Activated naive CD4-positive, alpha-beta T cell treated with anti-CD3 and anti-CD28 coated beads for 36 hours (primary cell): ENCODE measurements around the gene CACNA2D3. TPM values are rescaled to one million over a fixed set of nuclear protein-coding genes. Genes with fewer than 3 reads are reported as not detected.

Source experiments
- CTCF ChIA-PET: fragments of 350-600 bp; sonication (Branson Sonifier 250); formaldehyde crosslinking; loops from one replicate; lab custom pipeline; 2021; ENCODE audit warnings: antibody characterized with exemption; lab: Charles Lee
- DNase-seq: peaks from one replicate; pipeline ENCODE4 v3.0.0-alpha.2; 2020
- H3K27ac Mint-ChIP-seq: one replicate; pipeline ENCODE4 v1.8.0; 2021; ENCODE audit warnings: mild to moderate bottlenecking, mixed read lengths
- H3K27me3 Mint-ChIP-seq: one replicate; pipeline ENCODE4 v1.8.0; 2021; ENCODE audit warnings: low read depth, mixed read lengths
- H3K36me3 Mint-ChIP-seq: one replicate; pipeline ENCODE4 v1.8.0; 2021; ENCODE audit warnings: low read depth, mixed read lengths
- H3K4me1 Mint-ChIP-seq: one replicate; pipeline ENCODE4 v1.8.0; 2021; ENCODE audit warnings: low read depth, mixed read lengths
- H3K4me3 Mint-ChIP-seq: one replicate; pipeline ENCODE4 v1.8.0; 2021; ENCODE audit warnings: mild to moderate bottlenecking, moderate library complexity, mixed read lengths
- H3K9me3 Mint-ChIP-seq: one replicate; pipeline ENCODE4 v1.8.0; 2021; ENCODE audit warnings: mixed read lengths
- intact Hi-C: fragments of 100-400 bp; cut with micrococcal nuclease; formaldehyde crosslinking; loops from one replicate; pipeline ENCODE4 v1.15.1; 2023
- total RNA-seq, 2 experiments: library from RNA; stranded (reverse); gene quantifications; one replicate each; pipeline ENCODE4 v1.2.3, GENCODE V29; 2021

CACNA2D3 gene
- total RNA-seq, 2 experiments from 2014 or later = not detected

DNA sequence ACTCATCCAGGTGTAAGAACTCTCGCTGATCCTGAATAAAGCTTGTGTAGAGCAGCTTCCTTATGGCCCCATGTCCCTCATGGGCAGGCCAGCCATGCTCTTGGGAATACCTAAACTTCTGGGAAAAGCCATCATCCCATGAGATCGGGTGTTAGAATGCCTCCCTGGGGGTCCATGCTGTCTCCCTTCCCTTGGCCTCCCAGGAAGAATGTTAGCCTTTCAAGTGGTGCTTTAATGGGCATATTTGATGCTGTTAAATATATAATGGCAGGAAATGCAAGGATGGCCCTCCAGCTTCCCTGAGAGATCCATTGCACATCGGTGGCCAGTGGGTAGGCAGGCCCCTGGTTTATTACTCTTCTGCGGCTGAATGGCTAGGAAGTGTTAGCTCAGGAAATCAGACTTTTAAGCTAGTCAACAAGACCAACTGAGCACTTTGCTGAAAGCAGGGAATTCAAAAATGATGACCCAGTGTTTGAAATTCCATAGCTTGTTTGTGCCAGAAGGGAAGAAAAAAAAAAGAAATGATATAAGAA lies 866.0 kb downstream of the CACNA2D3 start:
- no peak for DNase-seq
- H3K4me1 Mint-ChIP-seq = no peaks in the 10 kb centered on the region
- H3K27ac Mint-ChIP-seq = no peak overlapping the region
- peaks cover 2% of the 10 kb centered on the region for H3K9me3 Mint-ChIP-seq
- CTCF ChIA-PET = no interaction called here
- no peaks in the 10 kb centered on the region for H3K36me3 Mint-ChIP-seq
- no peak overlapping the region for H3K4me3 Mint-ChIP-seq
- H3K27me3 Mint-ChIP-seq = no peaks in the 10 kb centered on the region
- intact Hi-C loops = no loop called here

DNA sequence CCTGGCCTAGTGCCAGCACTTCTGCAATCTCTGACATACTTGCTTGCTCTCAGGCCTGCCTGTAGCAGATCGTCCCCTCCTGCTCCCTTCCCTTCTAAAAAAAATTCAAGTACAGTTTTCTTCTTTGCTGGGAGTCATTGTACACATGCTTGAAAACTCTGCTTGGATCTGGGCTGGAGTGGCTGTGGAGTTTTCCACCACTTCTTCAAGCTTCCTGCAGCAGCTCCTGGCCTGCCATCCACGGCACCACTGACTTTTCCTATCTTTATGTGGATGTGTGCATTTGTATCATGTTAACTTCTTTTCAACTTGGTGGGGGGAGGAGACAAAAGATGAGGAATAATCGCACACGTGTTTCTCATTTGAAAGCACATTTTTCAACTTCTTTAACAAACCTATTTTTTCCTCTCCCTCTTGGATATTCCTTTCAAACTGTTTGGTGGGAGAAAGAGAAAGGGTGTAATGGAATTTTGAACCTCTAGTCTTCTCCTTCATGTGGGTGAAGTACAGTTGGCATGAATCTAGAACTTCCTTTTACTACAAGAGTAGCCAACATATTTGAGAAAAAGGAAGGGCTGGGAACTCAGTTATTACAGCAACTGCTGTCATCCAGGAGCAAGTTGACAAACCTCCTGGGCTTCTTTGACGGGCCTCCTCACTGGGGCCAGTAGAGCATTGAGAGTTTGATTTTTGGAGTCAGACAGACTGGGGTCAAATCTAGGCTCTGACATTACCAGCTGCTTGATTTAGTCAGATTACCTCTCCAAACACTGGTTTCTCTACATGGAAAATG lies 866.7 kb downstream of the CACNA2D3 start:
- DNase-seq = no peak
- intact Hi-C loops = no loop called here

DNA sequence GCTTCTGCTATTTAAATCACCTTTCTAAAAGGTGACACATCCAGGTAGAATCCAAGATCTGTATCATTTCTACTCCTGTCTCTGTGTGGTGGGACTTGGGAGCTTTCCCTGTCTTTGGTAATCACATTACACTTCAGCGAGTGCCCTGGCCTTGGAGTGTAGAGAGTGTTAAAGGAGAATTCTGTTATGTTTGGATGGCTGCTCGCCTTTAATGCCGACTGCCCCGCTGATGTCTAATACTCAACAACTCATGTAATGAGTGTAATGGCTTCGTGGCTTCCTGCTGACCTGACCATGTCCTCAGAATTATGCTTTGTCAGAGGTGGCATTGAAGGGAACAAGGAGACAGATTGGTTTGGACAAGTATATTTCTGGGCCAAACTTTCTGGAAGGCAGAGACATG lies 871.8 kb downstream of the CACNA2D3 start:
- intact Hi-C loops = no loop called here
- peaks cover 3% of the 10 kb centered on the region for H3K9me3 Mint-ChIP-seq
- H3K4me1 Mint-ChIP-seq = no peaks in the 10 kb centered on the region
- no peak for DNase-seq
- no peaks in the 10 kb centered on the region for H3K36me3 Mint-ChIP-seq
- no peak overlapping the region for H3K4me3 Mint-ChIP-seq
- no peak overlapping the region for H3K27ac Mint-ChIP-seq
- CTCF ChIA-PET = no interaction called here
- H3K27me3 Mint-ChIP-seq = no peaks in the 10 kb centered on the region

More for the DNA sequence above, 866.7 kb downstream of the CACNA2D3 start:
- Mint-ChIP-seq H3K27me3 (no peaks in the 10 kb centered on the region), H3K4me3 (no peak overlapping the region), H3K4me1 (no peaks in the 10 kb centered on the region), H3K27ac (no peak overlapping the region), H3K9me3 (peaks cover 2% of the 10 kb centered on the region), H3K36me3 (no peaks in the 10 kb centered on the region)
- CTCF ChIA-PET = no interaction called here

DNA sequence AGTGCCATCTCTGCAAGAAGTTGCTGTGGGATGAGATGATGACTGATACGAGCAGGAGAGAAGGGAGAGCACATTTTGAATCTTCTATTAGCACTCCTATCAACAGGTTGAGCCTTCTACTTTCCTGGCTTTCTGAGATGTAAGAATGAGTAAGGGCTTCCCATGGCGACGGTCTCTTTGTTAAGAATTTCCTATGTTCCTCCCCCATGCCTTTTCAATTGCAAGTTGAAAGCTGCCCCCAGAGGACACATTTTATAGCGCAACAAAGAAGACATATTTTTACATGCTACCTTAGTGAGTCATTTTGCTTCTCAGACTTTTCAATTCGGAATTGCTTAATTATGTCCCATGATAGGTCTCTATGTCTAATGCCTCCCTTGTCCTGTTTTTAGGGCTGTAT lies 876.8 kb downstream of the CACNA2D3 start:
- no peaks in the 10 kb centered on the region for H3K27me3 Mint-ChIP-seq
- no peak overlapping the region for H3K27ac Mint-ChIP-seq
- no peaks in the 10 kb centered on the region for H3K36me3 Mint-ChIP-seq
- CTCF ChIA-PET = no interaction called here
- H3K9me3 Mint-ChIP-seq = peaks cover 3% of the 10 kb centered on the region
- no peak overlapping the region for H3K4me3 Mint-ChIP-seq
- no peak for DNase-seq
- no peaks in the 10 kb centered on the region for H3K4me1 Mint-ChIP-seq
- intact Hi-C loops = no loop called here

DNA sequence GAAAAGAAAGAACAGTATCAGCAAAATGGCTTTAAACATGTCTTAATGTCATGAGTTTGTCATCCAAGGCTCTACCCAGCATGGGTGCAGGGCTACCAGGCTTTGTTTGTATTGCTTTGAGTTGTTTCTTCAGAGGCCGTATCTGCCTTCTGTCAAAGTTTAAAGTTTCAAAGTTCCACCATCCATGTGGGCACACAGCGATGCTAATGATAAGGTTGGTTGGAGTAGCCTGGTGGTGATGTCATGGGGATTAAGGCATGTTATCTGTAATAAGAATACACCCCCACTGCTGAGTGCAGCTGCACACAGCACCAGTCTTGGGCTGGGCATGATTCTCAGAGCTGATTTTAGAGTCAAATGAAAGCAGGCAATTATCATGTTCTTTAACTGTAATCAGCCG lies 877.5 kb downstream of the CACNA2D3 start:
- H3K9me3 Mint-ChIP-seq = peaks cover 3% of the 10 kb centered on the region
- no peak overlapping the region for H3K4me3 Mint-ChIP-seq
- H3K36me3 Mint-ChIP-seq = no peaks in the 10 kb centered on the region
- no peak overlapping the region for H3K27ac Mint-ChIP-seq
- CTCF ChIA-PET = no interaction called here
- H3K27me3 Mint-ChIP-seq = no peaks in the 10 kb centered on the region
- intact Hi-C loops = no loop called here
- H3K4me1 Mint-ChIP-seq = no peaks in the 10 kb centered on the region
- no peak for DNase-seq

DNA sequence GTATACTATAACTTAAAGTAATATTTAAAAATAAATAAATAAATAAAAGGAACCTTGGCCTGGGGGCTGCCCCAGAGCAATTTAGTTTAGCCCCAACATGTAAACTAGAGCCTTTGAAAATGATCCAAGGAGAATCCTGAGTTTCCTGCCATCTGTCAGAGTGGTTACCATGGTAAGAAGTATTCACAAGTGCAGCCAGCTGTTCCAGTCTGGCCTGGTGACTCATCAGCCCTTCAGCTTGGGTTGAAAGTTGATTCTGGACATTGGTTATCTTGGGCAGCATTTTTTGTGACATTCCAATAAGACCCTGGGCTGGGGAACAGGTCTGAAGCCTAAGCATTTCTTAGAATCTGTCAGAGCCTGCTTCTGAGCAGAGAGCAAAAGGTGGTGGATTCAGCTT lies 878.2 kb downstream of the CACNA2D3 start:
- H3K27ac Mint-ChIP-seq = no peak overlapping the region
- H3K36me3 Mint-ChIP-seq = no peaks in the 10 kb centered on the region
- no peaks in the 10 kb centered on the region for H3K27me3 Mint-ChIP-seq
- H3K9me3 Mint-ChIP-seq = peaks cover 3% of the 10 kb centered on the region
- CTCF ChIA-PET = no interaction called here
- no peaks in the 10 kb centered on the region for H3K4me1 Mint-ChIP-seq
- no peak overlapping the region for H3K4me3 Mint-ChIP-seq
- intact Hi-C loops = no loop called here
- DNase-seq = no peak

DNA sequence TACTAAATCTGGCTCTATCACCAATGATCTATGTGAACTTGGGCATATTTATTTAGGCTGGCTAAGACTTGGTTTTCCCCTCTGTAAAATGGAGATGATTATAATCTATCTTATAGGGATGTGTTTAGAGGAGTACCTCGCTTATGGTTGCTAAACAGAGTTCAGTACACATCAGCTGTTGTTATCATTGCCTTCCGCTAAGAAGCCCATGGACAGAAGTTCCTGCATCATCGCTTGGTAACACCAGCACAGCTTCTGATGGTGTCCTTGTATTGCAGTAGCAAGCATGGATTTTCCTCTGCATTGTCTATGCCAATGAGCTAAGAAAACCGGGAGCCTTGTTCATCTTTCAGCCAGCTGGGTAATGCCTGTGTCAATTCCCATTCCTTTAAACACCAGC lies 878.6 kb downstream of the CACNA2D3 start:
- DNase-seq = no peak
- CTCF ChIA-PET = no interaction called here
- Mint-ChIP-seq H3K4me1 (no peaks in the 10 kb centered on the region), H3K36me3 (no peaks in the 10 kb centered on the region), H3K9me3 (no peaks in the 10 kb centered on the region), H3K27ac (no peak overlapping the region), H3K27me3 (no peaks in the 10 kb centered on the region), H3K4me3 (no peak overlapping the region)
- intact Hi-C loops = no loop called here

DNA sequence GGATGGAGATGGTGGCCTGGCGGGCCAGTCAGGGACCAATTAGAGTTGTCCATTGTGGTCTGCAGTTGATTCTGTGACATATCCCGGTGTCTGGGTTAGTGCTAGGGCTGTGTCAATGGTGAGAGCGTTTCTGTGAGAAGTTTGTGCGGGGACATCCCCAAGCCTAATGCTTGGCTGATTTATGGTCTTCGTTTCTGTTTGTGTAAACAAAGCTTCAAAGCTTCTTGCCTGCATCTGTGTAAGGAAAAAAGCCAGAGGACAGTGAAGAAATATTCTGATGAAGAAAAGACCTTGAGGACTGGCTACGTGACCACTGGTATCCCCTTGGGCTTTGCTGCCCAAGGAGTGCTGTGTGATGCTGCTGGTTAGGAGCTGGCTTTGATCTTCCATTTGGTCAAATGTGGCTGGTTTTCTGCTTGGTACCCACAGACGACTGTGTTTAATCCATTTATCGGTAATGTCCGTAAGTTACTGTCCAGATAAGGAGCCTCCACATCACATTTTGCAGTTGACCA lies 880.1 kb downstream of the CACNA2D3 start:
- no peaks in the 10 kb centered on the region for H3K4me1 Mint-ChIP-seq
- no peak overlapping the region for H3K4me3 Mint-ChIP-seq
- no peak for DNase-seq
- H3K36me3 Mint-ChIP-seq = no peaks in the 10 kb centered on the region
- peaks cover 5% of the 10 kb centered on the region for H3K27me3 Mint-ChIP-seq
- CTCF ChIA-PET = no interaction called here
- no peaks in the 10 kb centered on the region for H3K9me3 Mint-ChIP-seq
- intact Hi-C loops = no loop called here
- H3K27ac Mint-ChIP-seq = no peak overlapping the region

DNA sequence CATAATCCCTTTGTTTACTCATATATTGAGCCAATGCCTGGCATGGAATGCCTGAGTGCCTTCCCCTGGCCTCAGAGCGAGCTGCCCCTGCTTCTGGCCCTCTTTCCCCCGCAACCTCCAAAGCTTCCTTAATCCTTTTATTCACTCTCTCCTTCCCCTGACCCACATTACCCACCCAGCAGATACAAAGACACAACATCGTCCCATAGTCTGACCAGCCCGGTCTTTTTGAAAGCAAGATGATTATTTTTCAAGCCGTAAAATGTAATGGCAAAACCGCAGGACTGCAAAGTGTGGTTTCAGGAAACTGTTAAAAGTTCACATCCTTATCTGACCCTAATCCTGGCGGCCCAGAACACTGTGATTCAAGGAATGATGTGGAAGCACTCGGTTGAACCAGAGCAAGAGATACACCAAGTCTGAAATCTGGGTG lies 883.9 kb downstream of the CACNA2D3 start:
- Mint-ChIP-seq H3K9me3 (no peaks in the 10 kb centered on the region), H3K4me1 (no peaks in the 10 kb centered on the region), H3K36me3 (no peaks in the 10 kb centered on the region), H3K27me3 (peaks cover 5% of the 10 kb centered on the region), H3K27ac (no peak overlapping the region), H3K4me3 (no peak overlapping the region)
- DNase-seq = no peak
- intact Hi-C loops = no loop called here
- CTCF ChIA-PET = no interaction called here

DNA sequence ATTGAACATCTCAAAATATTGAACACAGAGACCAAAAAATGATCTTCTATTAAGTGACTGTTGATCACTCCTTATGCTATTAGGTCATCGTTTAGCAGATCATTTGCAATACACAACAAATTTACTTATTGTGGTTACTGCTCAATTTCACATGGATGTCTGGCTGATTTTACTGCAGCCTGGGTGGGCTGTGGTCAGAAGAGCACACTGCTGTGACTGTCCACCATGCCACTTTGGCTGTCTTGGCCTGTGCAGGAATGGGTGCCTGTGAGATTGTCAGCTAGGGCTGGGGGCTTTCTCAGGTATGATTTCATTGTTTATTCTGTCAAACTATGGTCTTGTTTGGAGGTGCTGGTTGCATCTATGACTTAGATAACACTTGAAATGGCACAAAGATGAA lies 885.6 kb downstream of the CACNA2D3 start:
- Mint-ChIP-seq H3K27me3 (peaks cover 5% of the 10 kb centered on the region), H3K4me1 (no peaks in the 10 kb centered on the region), H3K27ac (no peak overlapping the region), H3K4me3 (no peak overlapping the region), H3K9me3 (no peaks in the 10 kb centered on the region), H3K36me3 (no peaks in the 10 kb centered on the region)
- CTCF ChIA-PET = interaction anchor here (0.6 kb wide), 1 partner anchor 254 kb away, joined by 4 read pairs; no protein-coding TSS in a partner anchor
- intact Hi-C loops = no loop called here
- DNase-seq = no peak

DNA sequence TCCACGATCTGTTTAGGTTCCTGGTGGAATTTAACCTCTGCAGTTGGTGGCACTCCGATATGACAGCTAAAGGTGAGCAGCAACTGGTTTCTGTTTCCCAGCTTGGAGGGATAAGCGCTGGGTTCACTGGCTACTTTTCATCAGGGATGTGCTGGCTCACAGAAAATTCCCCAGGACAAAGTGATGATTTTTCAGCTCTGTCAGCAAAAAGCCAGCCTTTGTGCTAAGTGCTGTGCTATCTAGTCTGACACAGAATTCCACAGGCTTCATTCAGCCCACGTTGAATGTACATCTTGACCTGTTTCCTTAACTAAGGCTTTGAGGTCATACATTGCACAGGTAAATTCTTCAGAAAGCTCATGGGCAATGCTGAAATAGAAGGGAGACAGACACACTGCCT lies 887.0 kb downstream of the CACNA2D3 start:
- Mint-ChIP-seq H3K4me1 (no peaks in the 10 kb centered on the region), H3K36me3 (no peaks in the 10 kb centered on the region), H3K27ac (no peak overlapping the region), H3K27me3 (peaks cover 5% of the 10 kb centered on the region), H3K9me3 (no peaks in the 10 kb centered on the region), H3K4me3 (no peak overlapping the region)
- intact Hi-C loops = no loop called here
- no peak for DNase-seq
- CTCF ChIA-PET = no interaction called here

DNA sequence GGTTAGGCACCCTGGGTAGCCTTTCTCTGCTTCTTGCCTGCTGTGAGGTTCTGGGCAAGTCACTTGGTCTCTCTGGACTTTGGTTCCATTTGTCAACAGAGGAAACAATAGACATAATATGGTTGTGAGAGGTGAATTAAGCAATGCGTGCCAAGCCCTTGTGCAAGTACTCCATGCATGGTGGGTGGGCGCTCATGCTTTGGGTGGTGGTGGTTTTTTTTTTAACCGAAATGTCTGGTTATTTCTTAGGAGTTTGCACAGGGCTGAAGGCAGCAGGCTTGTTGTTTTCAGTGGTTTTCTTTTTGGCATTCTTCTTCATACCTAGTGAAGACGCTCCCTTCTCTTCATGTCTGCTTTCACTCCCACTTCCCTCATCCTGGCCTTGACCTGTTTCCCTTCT lies 889.7 kb downstream of the CACNA2D3 start:
- CTCF ChIA-PET = no interaction called here
- Mint-ChIP-seq H3K27ac (no peak overlapping the region), H3K36me3 (no peaks in the 10 kb centered on the region), H3K4me1 (no peaks in the 10 kb centered on the region), H3K27me3 (no peaks in the 10 kb centered on the region), H3K4me3 (no peak overlapping the region), H3K9me3 (no peaks in the 10 kb centered on the region)
- intact Hi-C loops = no loop called here
- no peak for DNase-seq
